Keratinocyte (primary cell): ENCODE results near the gene GGTLC1. TPM values are rescaled to one million over a fixed set of nuclear protein-coding genes. Genes with fewer than 3 reads are reported as not detected.

Experiments
- DNase-seq: peaks from one replicate; pipeline ENCODE4 v3.0.0-alpha.2; 2011; ENCODE audit warnings: low read depth, missing footprints, low spot score
- FAIRE-seq: peaks from 2 replicates; lab custom pipeline; 2011; peaks lifted over from hg19 to GRCh38; lab: Jason Lieb, UNC
- H2AFZ ChIP-seq: 2 replicates; pipeline ENCODE4 v1.6.0; 2012; ENCODE audit warnings: low read length, control low read depth, inconsistent platforms; ENCODE audit not compliant: control insufficient read depth
- H3K27ac ChIP-seq: 2 replicates; pipeline ENCODE4 v1.5.1; 2011; ENCODE audit warnings: low read length; ENCODE audit not compliant: control insufficient read depth, insufficient read depth
- H3K27me3 ChIP-seq: 3 replicates; pipeline ENCODE4 v1.6.0; 2011; ENCODE audit warnings: low read length; ENCODE audit not compliant: control insufficient read depth, insufficient read depth; ENCODE audit errors: extremely low read depth
- H3K36me3 ChIP-seq, 2 experiments: 2 replicates in 1 of 2; 3 replicates in 1 of 2; pipeline ENCODE4 v1.5.1; 2011; ENCODE audit warnings: low read length in 2 of 2, mild to moderate bottlenecking in 1 of 2; ENCODE audit not compliant: control insufficient read depth in 2 of 2, insufficient read depth in 2 of 2; ENCODE audit errors: extremely low read depth in 1 of 2
- H3K4me1 ChIP-seq: 3 replicates; pipeline ENCODE4 v1.5.1; 2011; ENCODE audit warnings: low read length; ENCODE audit not compliant: control insufficient read depth, insufficient read depth; ENCODE audit errors: extremely low read depth
- H3K4me2 ChIP-seq: 3 replicates; pipeline ENCODE4 v1.6.0; 2011; ENCODE audit warnings: low read depth, low read length; ENCODE audit not compliant: control insufficient read depth, insufficient read depth; ENCODE audit errors: extremely low read depth
- H3K4me3 ChIP-seq, 3 experiments: fragments of 200-600 bp in 1 of 3; sonication (generic) in 1 of 3; 2 replicates in 2 of 3; 3 replicates in 1 of 3; pipeline ENCODE4 v1.5.1; 2011 to 2016; ENCODE audit warnings: low read length in 3 of 3, mild to moderate bottlenecking in 3 of 3, control low read depth in 2 of 3, inconsistent platforms in 1 of 3, low read depth in 1 of 3, mixed read lengths in 1 of 3, mixed run types in 1 of 3, moderate library complexity in 1 of 3; ENCODE audit not compliant: control insufficient read depth in 2 of 3, insufficient read depth in 2 of 3; ENCODE audit errors: extremely low read depth in 1 of 3
- H3K79me2 ChIP-seq: 2 replicates; pipeline ENCODE4 v1.6.0; 2012; ENCODE audit warnings: low read length; ENCODE audit not compliant: control insufficient read depth, insufficient read depth
- H3K9ac ChIP-seq: 3 replicates; pipeline ENCODE4 v1.6.0; 2011; ENCODE audit warnings: low read length; ENCODE audit not compliant: control insufficient read depth, insufficient read depth; ENCODE audit errors: extremely low read depth
- H3K9me1 ChIP-seq: 3 replicates; pipeline ENCODE4 v1.6.0; 2011; ENCODE audit warnings: low read length; ENCODE audit not compliant: control insufficient read depth, insufficient read depth; ENCODE audit errors: extremely low read depth
- H3K9me3 ChIP-seq: 2 replicates; pipeline ENCODE4 v1.5.1; 2012; ENCODE audit warnings: low read depth, low read length; ENCODE audit not compliant: control insufficient read depth
- H4K20me1 ChIP-seq: 3 replicates; pipeline ENCODE4 v1.6.0; 2011; ENCODE audit warnings: low read length; ENCODE audit not compliant: control insufficient read depth, insufficient read depth; ENCODE audit errors: extremely low read depth
- CTCF ChIP-seq, 3 experiments: IDR thresholded peaks in 1 of 3; conservative IDR thresholded peaks in 1 of 3; optimal IDR thresholded peaks in 1 of 3; 2 replicates in 2 of 3; 3 replicates in 1 of 3; pipeline versions ENCODE3 to v1.5.1; 2011; ENCODE audit warnings: low read length in 3 of 3, mild to moderate bottlenecking in 3 of 3, moderate library complexity in 2 of 3, control low read depth in 1 of 3, inconsistent platforms in 1 of 3; ENCODE audit not compliant: insufficient read depth in 2 of 3; ENCODE audit errors: extremely low read depth in 1 of 3
- EZH2 ChIP-seq: IDR thresholded peaks from one replicate; pipeline ENCODE4 v1.6.1; 2012; ENCODE audit warnings: inconsistent platforms, mild to moderate bottlenecking, low read length, moderate library complexity
- dilution Hi-C: fragments of 300-500 bp; cut with MboI; formaldehyde crosslinking; loops from one replicate; pipeline ENCODE4 v1.7.0; 2020; ENCODE audit warnings: low sequenced_read_pairs; ENCODE audit not compliant: extremely low pct_ligation_motif_present
- polyA plus RNA-seq, 5 experiments: library from polyadenylated mRNA; depleted of rRNA in 3 of 5; stranded (reverse) in 3 of 5; stranded (forward) in 1 of 5; unstranded in 1 of 5; fragments of >200 nt; gene quantifications; 1 replicate in 1 of 5; 2 replicates in 3 of 5; 3 replicates in 1 of 5; pipeline versions ENCODE4 v1.2.1 to v1.2.3, GENCODE V29; 2011 to 2012; ENCODE audit warnings: missing spikeins in 2 of 5, low read depth in 1 of 5, low replicate concordance in 1 of 5

The GGTLC1 gene
- polyA plus RNA-seq, 1 donor (not counting 4 experiments of a cell fraction or from before 2014, with no cell fraction given): not detected

GRCh38 chr20:23966927-23967615 is 21.5 kb downstream of the GGTLC1 start:
- Histone ChIP-seq H3K4me2 (no peak overlapping the region), H3K27me3 (no peaks in the 10 kb centered on the region), H3K79me2 (no peaks in the 10 kb centered on the region), H3K9me3 (no peaks in the 10 kb centered on the region), H3K36me3 (no peaks in the 10 kb centered on the region), H3K27ac (no peak overlapping the region), H3K9ac (no peak overlapping the region), H3K4me1 (no peaks in the 10 kb centered on the region), H4K20me1 (no peaks in the 10 kb centered on the region), H3K9me1 (no peaks in the 10 kb centered on the region), H2AFZ (no peak overlapping the region), H3K4me3 (no peak overlapping the region)
- no peak for FAIRE-seq
- no peak for DNase-seq
- dilution Hi-C loops: no loop called here
- TF ChIP-seq EZH2 (no peak), CTCF (optimal IDR thresholded peaks at IDR 0.05 in 1 of 3, IDR thresholded peaks at IDR 0.05 in 1 of 3, conservative IDR thresholded peaks at IDR 0.05 in 1 of 3; ENCODE audit: extremely low read depth in 1 of 3, insufficient read depth in 2 of 3, low read length in 3 of 3) (no peak)

- dilution Hi-C loops: no loop called here
- no peak overlapping the region for H3K4me2 ChIP-seq
- H3K27ac ChIP-seq: no peak overlapping the region
- no peaks in the 10 kb centered on the region for H3K79me2 ChIP-seq
- H3K9me1 ChIP-seq: no peaks in the 10 kb centered on the region
- no peak overlapping the region for H3K4me3 ChIP-seq
- no peaks in the 10 kb centered on the region for H3K36me3 ChIP-seq
- no peak overlapping the region for H3K9ac ChIP-seq
- no peaks in the 10 kb centered on the region for H3K4me1 ChIP-seq
- DNase-seq (no peak), FAIRE-seq (no peak)
- H4K20me1 ChIP-seq: no peaks in the 10 kb centered on the region
- H3K27me3 ChIP-seq: no peaks in the 10 kb centered on the region
- TF ChIP-seq CTCF (optimal IDR thresholded peaks at IDR 0.05 in 1 of 3, IDR thresholded peaks at IDR 0.05 in 1 of 3, conservative IDR thresholded peaks at IDR 0.05 in 1 of 3; ENCODE audit: extremely low read depth in 1 of 3, insufficient read depth in 2 of 3, low read length in 3 of 3): no peak
- no peak for TF ChIP-seq EZH2
- H2AFZ ChIP-seq: no peak overlapping the region
- no peaks in the 10 kb centered on the region for H3K9me3 ChIP-seq
Measured at GRCh38 chr20:23966298-23966697, 22.3 kb downstream of the GGTLC1 start.
